H9 (cell line): Measurements from ENCODE around the gene BLOC1S5. TPM values are rescaled to one million over a fixed set of nuclear protein-coding genes. Genes with fewer than 3 reads are reported as not detected.

ENCODE experiments used
- DNase-seq: peaks from one replicate; pipeline ENCODE4 v3.0.0-alpha.2; 2017
- H2AFZ ChIP-seq: one replicate; pipeline ENCODE4 v1.6.1; 2013; ENCODE audit warnings: mild to moderate bottlenecking, low read length, control low read depth, moderate library complexity
- H2AK5ac ChIP-seq: 2 replicates; pipeline ENCODE4 v1.6.1; 2013; ENCODE audit warnings: low read length, control low read depth, mixed read lengths; ENCODE audit not compliant: insufficient read length
- H2BK120ac ChIP-seq: one replicate; pipeline ENCODE4 v1.6.1; 2013; ENCODE audit warnings: low read depth, mild to moderate bottlenecking, low read length, control low read depth, inconsistent platforms; ENCODE audit not compliant: poor library complexity, severe bottlenecking
- H2BK12ac ChIP-seq: 2 replicates; pipeline ENCODE4 v1.6.1; 2013; ENCODE audit warnings: low read length, control low read depth, mixed read lengths, low read depth; ENCODE audit not compliant: insufficient read length
- H2BK15ac ChIP-seq: 2 replicates; pipeline ENCODE4 v1.6.1; 2013; ENCODE audit warnings: low read depth, low read length, control low read depth
- H2BK20ac ChIP-seq: one replicate; pipeline ENCODE4 v1.6.1; 2013; ENCODE audit warnings: low read depth, mild to moderate bottlenecking, low read length, control low read depth, inconsistent platforms; ENCODE audit not compliant: poor library complexity, severe bottlenecking
- H2BK5ac ChIP-seq: 2 replicates; pipeline ENCODE4 v1.6.1; 2013; ENCODE audit warnings: low read length, control low read depth, mixed read lengths; ENCODE audit not compliant: insufficient read length
- H3K14ac ChIP-seq: 2 replicates; pipeline ENCODE4 v1.6.1; 2013; ENCODE audit warnings: low read length, control low read depth; ENCODE audit not compliant: insufficient read depth
- H3K18ac ChIP-seq: 2 replicates; pipeline ENCODE4 v1.6.1; 2013; ENCODE audit warnings: low read depth, mild to moderate bottlenecking, mixed read lengths, low read length, control low read depth; ENCODE audit not compliant: insufficient read length
- H3K23ac ChIP-seq: 2 replicates; pipeline ENCODE4 v1.6.1; 2013; ENCODE audit warnings: low read length, control low read depth, mixed read lengths, low read depth; ENCODE audit not compliant: insufficient read length
- H3K23me2 ChIP-seq: 2 replicates; pipeline ENCODE4 v1.6.1; 2013; ENCODE audit warnings: low read depth, mild to moderate bottlenecking, mixed read lengths, low read length, control low read depth; ENCODE audit not compliant: insufficient read length, poor library complexity, severe bottlenecking
- H3K27ac ChIP-seq: 2 replicates; pipeline ENCODE4 v1.5.1; 2013; ENCODE audit warnings: low read length, control low read depth, mixed read lengths, low read depth; ENCODE audit not compliant: insufficient read length
- H3K27me3 ChIP-seq: 2 replicates; pipeline ENCODE4 v1.6.1; 2013; ENCODE audit warnings: low read length, control low read depth, inconsistent platforms; ENCODE audit not compliant: insufficient read depth
- H3K4ac ChIP-seq: 2 replicates; pipeline ENCODE4 v1.6.1; 2013; ENCODE audit warnings: low read depth, mild to moderate bottlenecking, control low read depth, inconsistent platforms, low read length, moderate library complexity
- H3K4me1 ChIP-seq: 2 replicates; pipeline ENCODE4 v1.6.1; 2013; ENCODE audit warnings: low read length, control low read depth, inconsistent platforms; ENCODE audit not compliant: insufficient read depth
- H3K4me2 ChIP-seq: 2 replicates; pipeline ENCODE4 v1.6.1; 2013; ENCODE audit warnings: low read length, control low read depth, mixed read lengths; ENCODE audit not compliant: insufficient read length, insufficient read depth
- H3K56ac ChIP-seq: 2 replicates; pipeline ENCODE4 v1.6.1; 2013; ENCODE audit warnings: low read depth, mild to moderate bottlenecking, mixed read lengths, low read length, control low read depth; ENCODE audit not compliant: insufficient read length
- H3K79me1 ChIP-seq: 2 replicates; pipeline ENCODE4 v1.6.1; 2013; ENCODE audit warnings: low read depth, mild to moderate bottlenecking, moderate library complexity, low read length, control low read depth, inconsistent platforms; ENCODE audit not compliant: insufficient read depth, poor library complexity, severe bottlenecking
- H3K79me2 ChIP-seq: 2 replicates; pipeline ENCODE4 v1.6.1; 2013; ENCODE audit warnings: low read length, control low read depth, inconsistent platforms; ENCODE audit not compliant: insufficient read depth
- H3K9ac ChIP-seq: 2 replicates; pipeline ENCODE4 v1.6.1; 2013; ENCODE audit warnings: low read length, control low read depth, mixed read lengths; ENCODE audit not compliant: insufficient read length; ENCODE audit errors: extremely low read depth
- H3K9me3 ChIP-seq: one replicate; pipeline ENCODE4 v1.6.1; 2013; ENCODE audit warnings: low read depth, low read length, inconsistent platforms; ENCODE audit not compliant: control insufficient read depth
- H3T11ph ChIP-seq: one replicate; pipeline ENCODE4 v1.6.1; 2013; ENCODE audit warnings: mild to moderate bottlenecking, low read length, control low read depth, inconsistent platforms
- H4K20me1 ChIP-seq: one replicate; pipeline ENCODE4 v1.6.1; 2013; ENCODE audit not compliant: control insufficient read depth, insufficient read length, insufficient read depth
- H4K5ac ChIP-seq: 2 replicates; pipeline ENCODE4 v1.6.1; 2013; ENCODE audit warnings: low read depth, mild to moderate bottlenecking, mixed read lengths, low read length, control low read depth; ENCODE audit not compliant: insufficient read length
- H4K8ac ChIP-seq: replicated peaks from 2 replicates; pipeline ENCODE4 v1.6.1; 2013; ENCODE audit warnings: low read length, control low read depth, mixed read lengths, low read depth; ENCODE audit not compliant: insufficient read length
- H4K91ac ChIP-seq: 2 replicates; pipeline ENCODE4 v1.6.1; 2013; ENCODE audit warnings: low read depth, mild to moderate bottlenecking, moderate library complexity, mixed read lengths, low read length, control low read depth; ENCODE audit not compliant: insufficient read length
- H3K27ac Mint-ChIP-seq, 3 experiments: 2 replicates in 2 of 3; 3 replicates in 1 of 3; pipeline ENCODE4 v1.8.0; 2020 to 2021; ENCODE audit warnings: mixed read lengths in 3 of 3, mild to moderate bottlenecking in 1 of 3, moderate library complexity in 1 of 3
- H3K27me3 Mint-ChIP-seq: 2 replicates; pipeline ENCODE4 v1.8.0; 2021; ENCODE audit warnings: low read depth, mild to moderate bottlenecking, moderate library complexity, mixed read lengths
- H3K36me3 Mint-ChIP-seq, 3 experiments: 2 replicates in 2 of 3; 3 replicates in 1 of 3; pipeline ENCODE4 v1.8.0; 2020 to 2021; ENCODE audit warnings: low read depth in 3 of 3, mixed read lengths in 3 of 3; ENCODE audit not compliant: insufficient read depth in 1 of 3
- H3K4me1 Mint-ChIP-seq, 2 experiments: 2 replicates each; pipeline ENCODE4 v1.8.0; 2020; ENCODE audit warnings: mixed read lengths in 2 of 2
- H3K4me3 Mint-ChIP-seq, 2 experiments: 2 replicates in 1 of 2; 3 replicates in 1 of 2; pipeline ENCODE4 v1.8.0; 2020 to 2021; ENCODE audit warnings: mild to moderate bottlenecking in 2 of 2, mixed read lengths in 2 of 2, moderate library complexity in 1 of 2
- H3K9me3 Mint-ChIP-seq, 2 experiments: 2 replicates in 1 of 2; 3 replicates in 1 of 2; pipeline ENCODE4 v1.8.0; 2020; ENCODE audit warnings: mild to moderate bottlenecking in 2 of 2, mixed read lengths in 2 of 2, moderate library complexity in 1 of 2
- CTCF ChIP-seq: fragments of 200-600 bp; sonication (generic); conservative IDR thresholded peaks from 3 replicates; pipeline ENCODE4 v1.8.0; 2021; ENCODE audit warnings: antibody characterized with exemption, mild to moderate bottlenecking
- WGBS: extraction: QIAGEN DNeasy Blood & Tissue Kit; methylation state at CpG from one replicate; pipeline ENCODE4 v1.1.7; 2013; ENCODE audit warnings: missing lambda C conversion rate, low lambda C conversion rate, mixed read lengths; ENCODE audit not compliant: insufficient read length; ENCODE audit errors: extremely low coverage; 5-methylcytosine and 5-hydroxymethylcytosine counted together
- total RNA-seq: library from RNA; stranded (reverse); gene quantifications from 2 replicates; pipeline ENCODE4 v1.2.1, GENCODE V29; 2021

BLOC1S5 gene
- total RNA-seq, 1 experiment from 2014 or later: 15.6 TPM

GRCh38 chr6:8113131-8113654, 49.0 kb upstream of the BLOC1S5 start:
- H2BK12ac ChIP-seq: no peak overlapping the region
- no peak overlapping the region for H3K9ac ChIP-seq
- no peak overlapping the region for H4K91ac ChIP-seq
- no peaks in the 10 kb centered on the region for H3K36me3 Mint-ChIP-seq
- H3K4me1 Mint-ChIP-seq: no peaks in the 10 kb centered on the region
- no peak overlapping the region for H3K14ac ChIP-seq
- H3K4me3 Mint-ChIP-seq: no peak overlapping the region
- H3K23me2 ChIP-seq: no peaks in the 10 kb centered on the region
- no peak overlapping the region for H3K4ac ChIP-seq
- H3K27ac ChIP-seq: no peak overlapping the region
- H3K9me3 Mint-ChIP-seq: no peaks in the 10 kb centered on the region
- no peaks in the 10 kb centered on the region for H3K4me1 ChIP-seq
- no peak overlapping the region for H2AFZ ChIP-seq
- H3K56ac ChIP-seq: no peak overlapping the region
- no peak overlapping the region for H3T11ph ChIP-seq
- H3K79me1 ChIP-seq: no peaks in the 10 kb centered on the region
- H2BK5ac ChIP-seq: no peak overlapping the region
- no peak overlapping the region for H3K18ac ChIP-seq
- H3K27me3 Mint-ChIP-seq: peaks cover 5% of the 10 kb centered on the region
- no peak overlapping the region for H3K4me2 ChIP-seq
- no peaks in the 10 kb centered on the region for H4K20me1 ChIP-seq
- H3K9me3 ChIP-seq: no peaks in the 10 kb centered on the region
- H4K5ac ChIP-seq: no peak overlapping the region
- no peaks in the 10 kb centered on the region for H3K79me2 ChIP-seq
- no peak overlapping the region for H3K27ac Mint-ChIP-seq
- H2BK120ac ChIP-seq: no peak overlapping the region
- no peak for DNase-seq
- WGBS: no CpG with 5 or more reads among the region's 4 CpGs
- H4K8ac ChIP-seq: no peak overlapping the region
- H2AK5ac ChIP-seq: no peak overlapping the region
- no peaks in the 10 kb centered on the region for H3K27me3 ChIP-seq
- TF ChIP-seq CTCF: no peak
- H2BK20ac ChIP-seq: no peak overlapping the region
- H3K23ac ChIP-seq: no peak overlapping the region
- H2BK15ac ChIP-seq: no peak overlapping the region
